GM18511 (cell line): ENCODE results near the gene AFAP1L2.
"Not testable (repeated sequence)": the region's sequence is repeated elsewhere in the genome, so short reads cannot be mapped to it uniquely, and the experiment has no call there.

ENCODE experiments used
- ATAC-seq: cut with Tn5 transposase; IDR thresholded peaks from one replicate; pipeline ENCODE4 v1.9.1; 2021; ENCODE audit warnings: mild to moderate bottlenecking, moderate library complexity; ENCODE audit not compliant: unreplicated experiment

Gene AFAP1L2

GRCh38 chr10:114364726-114365125 lies 39.6 kb downstream of the AFAP1L2 start:
- ATAC-seq: no peak

GRCh38 chr10:114363745-114364454 lies 40.4 kb downstream of the AFAP1L2 start:
- ATAC-seq: no peak

DNA sequence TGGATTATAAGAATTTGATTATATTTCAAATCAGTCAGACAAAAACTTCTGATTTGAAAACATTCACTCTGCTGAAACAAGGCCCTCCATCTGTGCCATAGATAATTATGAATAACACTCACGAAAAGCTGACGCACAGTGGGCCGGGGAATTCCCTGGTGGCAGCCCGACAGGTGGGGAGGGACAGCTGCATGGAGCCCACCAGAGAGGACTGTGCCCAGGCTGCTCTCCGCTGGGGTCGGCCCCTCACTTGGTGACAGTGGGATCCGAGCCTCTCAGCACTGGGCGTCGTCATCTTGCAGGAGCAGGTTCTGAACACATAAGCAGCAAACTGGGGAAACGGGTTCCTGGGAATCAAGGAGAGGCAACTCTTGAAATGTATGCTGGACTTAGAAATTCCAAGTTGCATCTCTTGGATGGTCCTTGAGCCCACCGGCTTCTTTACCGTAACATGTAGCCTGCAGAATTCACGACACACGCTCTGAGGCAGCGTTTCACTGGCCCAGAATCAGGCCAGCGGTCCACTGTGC lies 41.4 kb downstream of the AFAP1L2 start:
- ATAC-seq: no peak

DNA sequence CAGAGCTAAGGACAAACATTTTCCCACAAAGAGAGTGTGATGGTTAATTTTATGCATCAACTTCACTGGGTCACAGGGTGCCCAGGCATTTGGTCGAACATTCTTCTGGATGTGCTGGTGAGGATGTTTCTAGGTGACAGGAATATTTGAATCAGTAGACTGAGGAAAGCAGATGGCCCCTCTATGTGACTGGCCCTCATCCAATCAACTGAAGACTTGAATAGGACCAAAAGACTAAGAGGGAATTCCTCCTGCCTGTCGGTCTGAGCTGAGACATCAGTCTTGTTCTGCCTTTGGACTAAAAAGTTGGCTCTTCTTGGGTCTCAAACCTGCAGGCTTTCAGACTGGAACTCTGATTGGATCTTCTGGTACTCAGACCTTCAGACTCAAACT lies 44.4 kb downstream of the AFAP1L2 start:
- ATAC-seq: no peak

DNA sequence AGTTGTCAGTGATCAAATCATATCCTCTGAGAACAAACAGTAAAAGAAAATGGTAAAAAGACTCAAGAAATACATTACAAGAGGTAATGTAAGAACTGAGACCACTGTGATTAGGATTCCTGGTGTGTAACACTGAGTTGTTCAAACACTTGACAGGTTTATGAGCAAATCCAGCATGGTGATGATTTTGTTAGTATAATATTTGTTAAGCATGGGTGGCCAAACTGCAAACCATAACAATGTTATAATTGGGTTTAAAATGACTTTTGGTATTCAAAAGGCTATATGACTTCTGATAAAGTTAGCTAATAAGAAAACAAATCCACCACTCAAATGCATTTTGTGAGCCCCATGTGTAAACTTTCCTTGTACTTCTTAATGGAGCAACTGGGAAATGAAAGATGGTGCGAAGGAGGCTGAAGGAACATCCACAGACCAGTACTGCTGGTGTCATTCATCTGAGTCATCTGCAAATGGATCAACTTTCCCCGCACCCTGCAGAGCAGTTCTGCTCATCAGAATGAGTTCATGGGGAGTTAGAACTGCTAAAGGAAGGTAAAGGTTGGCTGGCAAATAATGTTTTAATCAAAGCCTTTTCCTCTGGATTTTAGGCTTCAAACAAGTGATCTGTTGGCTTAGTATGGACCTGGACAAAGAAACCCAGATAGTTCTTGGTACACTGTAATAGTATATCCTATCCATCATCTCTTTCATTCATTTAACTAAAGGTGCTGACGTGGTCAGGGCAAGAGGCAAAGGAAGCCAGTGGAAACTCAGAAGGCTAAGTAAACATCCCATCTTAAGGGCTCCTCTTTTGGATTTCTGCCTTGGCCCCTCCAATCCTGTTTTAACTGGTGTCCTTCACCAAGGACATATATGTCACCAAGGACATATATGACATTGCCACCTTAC lies 45.0 kb downstream of the AFAP1L2 start:
- no peak for ATAC-seq

DNA sequence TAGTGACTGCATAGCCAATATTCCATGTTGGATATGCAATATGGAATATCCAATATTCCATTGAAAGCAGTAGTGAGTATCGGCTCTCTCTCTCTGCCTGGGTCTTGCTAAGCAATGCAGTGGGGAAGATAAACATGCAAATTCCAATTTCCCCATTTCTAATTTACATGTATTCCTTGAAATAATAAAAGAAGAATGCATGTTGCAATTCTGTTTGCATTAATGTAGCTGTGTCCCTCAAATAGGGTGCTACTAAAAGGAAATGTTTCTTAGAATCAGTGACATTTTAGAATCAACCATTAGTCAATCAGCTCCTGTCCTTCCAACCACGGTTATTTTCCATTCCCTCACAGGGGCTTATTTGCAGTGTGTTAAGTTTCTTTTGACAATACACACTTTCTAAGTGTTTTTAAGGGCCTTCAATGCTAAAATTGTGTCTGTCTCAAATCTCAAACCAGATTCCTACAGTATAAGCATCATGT lies 46.7 kb downstream of the AFAP1L2 start:
- ATAC-seq: no peak

DNA sequence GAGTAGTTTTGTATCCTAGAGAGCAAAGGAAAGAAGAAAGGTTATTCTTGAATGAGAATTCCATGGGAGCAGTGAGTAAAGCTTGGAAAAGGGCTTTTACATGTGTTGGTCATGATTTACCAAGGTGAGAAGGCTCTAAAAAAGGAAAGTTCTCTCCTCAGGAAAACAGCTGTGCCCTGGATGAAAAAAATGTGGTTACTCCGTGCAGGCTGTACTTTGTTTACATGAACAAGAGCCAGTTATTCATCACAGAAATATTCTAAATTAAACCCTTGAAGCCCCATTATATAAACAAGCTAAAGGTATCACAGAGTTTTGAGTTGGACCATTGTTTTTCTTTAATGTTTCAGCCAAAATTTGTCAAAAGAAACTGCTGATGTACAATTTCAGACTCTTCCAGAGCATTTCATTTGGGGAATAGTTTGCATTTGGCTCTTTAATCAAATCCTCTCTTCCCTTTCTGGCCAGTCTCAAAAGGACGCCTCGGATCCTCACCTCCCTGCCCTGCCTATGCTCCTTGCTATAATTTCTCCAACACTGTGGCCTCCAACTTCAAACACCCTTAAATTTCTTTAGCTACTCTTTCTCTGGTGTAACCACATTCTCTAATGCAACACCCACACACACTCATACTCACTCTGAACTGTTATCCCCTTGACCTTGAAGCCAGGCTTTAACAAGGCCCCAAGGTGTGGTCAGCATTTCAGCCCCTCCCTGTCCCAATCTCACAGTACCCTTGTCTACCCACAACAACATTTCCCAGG lies 47.4 kb downstream of the AFAP1L2 start:
- no peak for ATAC-seq

- ATAC-seq: no peak
Measured at GRCh38 chr10:114356126-114356525, 48.2 kb downstream of the AFAP1L2 start.

GRCh38 chr10:114353383-114353782 lies 50.9 kb downstream of the AFAP1L2 start:
- ATAC-seq: no peak

DNA sequence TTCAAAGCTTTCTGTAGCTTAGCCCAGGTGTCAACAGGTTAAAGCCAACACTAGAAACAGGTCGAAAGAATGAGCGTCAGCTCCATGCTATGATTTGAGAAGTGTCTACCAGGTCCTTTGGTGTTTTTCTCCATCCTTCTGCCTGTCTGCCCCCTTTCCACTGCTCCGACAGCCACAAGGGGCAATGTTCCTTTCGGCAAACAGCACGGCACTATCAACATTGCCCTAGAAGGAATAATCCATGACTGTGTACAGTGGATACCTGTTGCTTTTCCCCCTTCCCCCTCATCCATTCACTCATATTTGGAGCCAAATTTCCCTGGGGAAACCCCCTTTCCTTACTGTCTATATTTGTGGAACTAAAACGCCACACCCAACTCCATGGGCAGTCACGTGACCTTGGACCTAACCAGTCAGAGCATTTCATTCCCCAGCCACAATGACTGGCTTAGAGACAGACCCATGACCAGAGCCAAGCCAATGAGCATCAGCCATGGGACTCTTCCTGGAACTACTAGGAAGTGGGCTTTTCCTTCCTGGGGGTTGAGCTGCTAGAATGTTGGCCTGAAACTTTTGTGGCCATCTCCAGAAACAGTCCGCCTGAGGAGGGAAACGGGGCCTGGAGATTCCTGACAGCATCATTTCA lies 51.5 kb downstream of the AFAP1L2 start:
- no peak for ATAC-seq

DNA sequence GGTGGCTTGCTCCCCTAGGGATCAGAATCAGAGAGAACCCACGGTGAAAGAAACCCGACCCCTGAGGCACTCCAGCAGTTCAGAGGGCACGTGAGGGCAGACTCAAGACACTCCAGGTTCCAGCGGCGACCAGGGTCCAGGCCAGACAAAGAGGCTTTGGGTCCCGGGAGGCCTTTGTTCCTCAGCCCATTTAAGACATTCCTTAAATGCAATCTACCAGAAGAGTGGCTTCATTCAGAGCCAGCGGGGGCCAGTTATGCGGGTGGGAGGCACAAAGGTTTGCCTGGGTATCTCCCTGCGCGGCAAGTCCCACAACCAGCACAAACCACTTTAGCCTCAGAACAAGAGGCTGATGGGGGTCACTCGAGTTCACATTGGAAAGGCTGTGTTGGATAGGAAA lies 53.6 kb downstream of the AFAP1L2 start:
- ATAC-seq: no peak

GRCh38 chr10:114349522-114350215 lies 54.6 kb downstream of the AFAP1L2 start:
- no peak for ATAC-seq

DNA sequence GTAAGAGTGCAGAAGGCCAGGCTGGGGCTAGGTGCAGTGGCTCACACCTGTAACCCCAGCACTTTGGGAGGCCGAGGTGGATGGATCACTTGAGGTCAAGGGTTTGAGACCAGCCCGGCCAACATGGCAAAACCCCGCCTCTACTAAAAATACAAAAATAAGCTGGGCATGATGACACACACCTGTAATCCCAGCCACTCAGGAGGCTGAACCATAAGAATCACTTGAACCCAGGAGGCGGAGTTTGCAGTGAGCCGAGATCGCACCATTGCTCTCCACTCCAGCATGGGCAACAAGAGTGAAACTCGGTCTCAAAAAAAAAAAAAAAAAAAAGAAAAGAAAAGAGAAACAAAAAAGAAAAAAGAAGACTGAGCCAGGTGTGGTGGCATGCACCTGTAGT lies 55.2 kb downstream of the AFAP1L2 start:
- ATAC-seq: not testable (repeated sequence)

DNA sequence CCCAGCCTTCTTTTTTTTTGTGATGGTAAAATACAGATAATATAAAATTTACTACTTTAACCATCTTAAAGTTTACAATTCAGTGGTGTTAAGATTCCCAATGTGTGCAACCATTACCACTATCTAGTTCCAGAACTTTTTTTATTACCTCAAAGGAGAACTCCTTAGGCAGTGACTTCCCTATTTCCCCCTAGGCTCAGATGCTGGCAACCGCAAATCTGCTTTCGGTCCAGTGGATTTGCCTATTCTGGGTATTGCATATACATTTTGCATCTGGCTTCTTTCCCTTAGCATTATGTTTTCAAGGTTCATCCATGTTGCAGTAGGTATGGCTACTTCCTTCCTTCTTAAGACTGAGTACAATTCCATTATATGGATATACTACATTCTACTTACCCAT lies 56.5 kb downstream of the AFAP1L2 start:
- no peak for ATAC-seq

DNA sequence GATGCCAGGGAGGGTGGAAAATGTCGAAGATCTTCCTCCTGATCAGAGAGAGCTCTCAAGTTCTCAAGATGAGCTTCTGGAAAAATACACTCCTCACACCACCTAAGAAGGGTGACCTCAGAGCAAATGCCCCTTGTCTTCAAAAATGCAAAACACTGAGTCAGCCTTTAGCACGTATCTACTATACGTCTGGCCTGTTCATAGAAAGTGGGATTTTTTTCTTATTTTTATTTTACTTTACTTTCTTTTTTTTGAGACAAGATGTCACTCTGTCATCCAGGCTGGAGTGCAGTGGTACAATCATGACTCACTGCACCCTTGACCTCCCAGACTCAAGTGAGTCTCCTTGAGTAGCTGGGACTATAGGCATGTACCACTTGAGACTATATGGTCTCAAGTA lies 57.1 kb downstream of the AFAP1L2 start:
- ATAC-seq: no peak

GRCh38 chr10:114346176-114347031 lies 57.9 kb downstream of the AFAP1L2 start:
- no peak for ATAC-seq

GRCh38 chr10:114345701-114346100 lies 58.6 kb downstream of the AFAP1L2 start:
- no peak for ATAC-seq

- ATAC-seq: no peak
Measured at GRCh38 chr10:114343623-114344505, 60.4 kb downstream of the AFAP1L2 start.
